HL-60 (cell line): ENCODE results near the gene FGF14.

Source experiments
- DNase-seq, 2 experiments: peaks; one replicate each; pipeline ENCODE4 v3.0.0-alpha.2; 2010 to 2020; ENCODE audit warnings: low read depth in 1 of 2, low spot score in 1 of 2
- H3K27ac ChIP-seq: fragments of 250-450 bp; sonication (Bioruptor Pico); replicated peaks from 2 replicates; pipeline ENCODE4 v1.5.1; 2020; ENCODE audit warnings: mild to moderate bottlenecking, moderate library complexity
- H3K27me3 ChIP-seq: fragments of 250-450 bp; sonication (Bioruptor Pico); 2 replicates; pipeline ENCODE4 v1.5.1; 2021; ENCODE audit warnings: mild to moderate bottlenecking, moderate library complexity; ENCODE audit not compliant: insufficient read depth, poor library complexity, severe bottlenecking
- H3K4me3 ChIP-seq: replicated peaks from 2 replicates; pipeline ENCODE4 v1.5.1; 2011; ENCODE audit warnings: mild to moderate bottlenecking, control low read depth, low read length; ENCODE audit not compliant: insufficient read depth
- GABPA ChIP-seq: IDR thresholded peaks from 2 replicates; pipeline ENCODE4 v1.6.1; 2012; ENCODE audit warnings: low read depth
- POLR2AphosphoS5 ChIP-seq: IDR thresholded peaks from 2 replicates; pipeline ENCODE4 v1.6.1; 2012; ENCODE audit warnings: low read depth
- SPI1 ChIP-seq: IDR thresholded peaks from 2 replicates; pipeline ENCODE4 v1.6.1; 2012; ENCODE audit warnings: low read depth, mild to moderate bottlenecking, borderline replicate concordance
- TF ChIP-seq, protein P1 (sequence below): IDR thresholded peaks from 2 replicates; pipeline ENCODE4 v1.6.1; 2012; ENCODE audit warnings: low read depth; ENCODE audit not compliant: insufficient replicate concordance
- TF ChIP-seq, protein P2 (sequence below): IDR thresholded peaks from one replicate; pipeline ENCODE4 v1.5.1; 2011; ENCODE audit warnings: low read length, control low read depth, inconsistent platforms; ENCODE audit not compliant: insufficient read depth

FGF14 gene

DNA sequence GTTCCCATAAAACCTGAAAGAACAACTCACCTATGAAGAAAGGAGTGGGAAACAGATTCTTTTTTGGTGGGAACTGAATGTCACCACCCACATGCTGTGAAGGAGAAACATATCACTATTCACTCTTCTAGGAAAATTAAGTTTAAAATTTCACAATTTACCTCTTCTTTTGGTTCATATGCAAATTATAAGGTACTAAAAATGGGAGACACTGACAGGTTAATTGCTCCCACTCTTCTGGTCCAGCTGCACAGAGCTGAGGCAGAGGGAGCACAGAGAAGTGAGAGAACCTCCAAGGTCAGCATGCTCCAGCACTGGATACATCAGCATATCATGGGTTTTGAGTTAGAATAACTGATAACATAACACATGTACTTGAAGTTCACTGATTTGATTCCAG lies 186.9 kb downstream of the FGF14 start:
- no peak for DNase-seq
- no peak overlapping the region for H3K27ac ChIP-seq
- no peak overlapping the region for H3K4me3 ChIP-seq
- TF ChIP-seq POLR2AphosphoS5 (no peak), GABPA (no peak)
- no peaks in the 10 kb centered on the region for H3K27me3 ChIP-seq

DNA sequence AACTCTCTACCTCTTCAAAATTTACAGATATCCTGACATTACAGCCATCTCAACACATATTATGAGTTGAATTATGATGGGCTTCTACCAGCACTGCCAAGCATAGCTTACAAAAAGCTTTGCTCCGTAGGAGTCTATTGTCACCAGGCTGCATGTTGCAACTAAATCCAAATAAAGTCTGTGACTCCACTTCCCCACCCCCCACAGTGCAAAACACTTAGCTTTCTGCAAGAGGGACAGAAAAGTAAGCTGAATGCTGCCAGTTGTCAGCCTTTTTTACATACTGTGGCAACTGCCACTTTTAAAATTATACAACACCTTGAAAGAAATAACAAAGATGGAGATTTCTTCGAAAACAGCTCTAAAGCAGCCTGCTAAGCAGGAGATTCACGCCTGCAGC lies 189.1 kb downstream of the FGF14 start:
- TF ChIP-seq POLR2AphosphoS5: no peak
- TF ChIP-seq GABPA: no peak
- TF ChIP-seq, protein P1, sequence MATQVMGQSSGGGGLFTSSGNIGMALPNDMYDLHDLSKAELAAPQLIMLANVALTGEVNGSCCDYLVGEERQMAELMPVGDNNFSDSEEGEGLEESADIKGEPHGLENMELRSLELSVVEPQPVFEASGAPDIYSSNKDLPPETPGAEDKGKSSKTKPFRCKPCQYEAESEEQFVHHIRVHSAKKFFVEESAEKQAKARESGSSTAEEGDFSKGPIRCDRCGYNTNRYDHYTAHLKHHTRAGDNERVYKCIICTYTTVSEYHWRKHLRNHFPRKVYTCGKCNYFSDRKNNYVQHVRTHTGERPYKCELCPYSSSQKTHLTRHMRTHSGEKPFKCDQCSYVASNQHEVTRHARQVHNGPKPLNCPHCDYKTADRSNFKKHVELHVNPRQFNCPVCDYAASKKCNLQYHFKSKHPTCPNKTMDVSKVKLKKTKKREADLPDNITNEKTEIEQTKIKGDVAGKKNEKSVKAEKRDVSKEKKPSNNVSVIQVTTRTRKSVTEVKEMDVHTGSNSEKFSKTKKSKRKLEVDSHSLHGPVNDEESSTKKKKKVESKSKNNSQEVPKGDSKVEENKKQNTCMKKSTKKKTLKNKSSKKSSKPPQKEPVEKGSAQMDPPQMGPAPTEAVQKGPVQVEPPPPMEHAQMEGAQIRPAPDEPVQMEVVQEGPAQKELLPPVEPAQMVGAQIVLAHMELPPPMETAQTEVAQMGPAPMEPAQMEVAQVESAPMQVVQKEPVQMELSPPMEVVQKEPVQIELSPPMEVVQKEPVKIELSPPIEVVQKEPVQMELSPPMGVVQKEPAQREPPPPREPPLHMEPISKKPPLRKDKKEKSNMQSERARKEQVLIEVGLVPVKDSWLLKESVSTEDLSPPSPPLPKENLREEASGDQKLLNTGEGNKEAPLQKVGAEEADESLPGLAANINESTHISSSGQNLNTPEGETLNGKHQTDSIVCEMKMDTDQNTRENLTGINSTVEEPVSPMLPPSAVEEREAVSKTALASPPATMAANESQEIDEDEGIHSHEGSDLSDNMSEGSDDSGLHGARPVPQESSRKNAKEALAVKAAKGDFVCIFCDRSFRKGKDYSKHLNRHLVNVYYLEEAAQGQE: no peak
- TF ChIP-seq SPI1: no peak
- TF ChIP-seq, protein P2, sequence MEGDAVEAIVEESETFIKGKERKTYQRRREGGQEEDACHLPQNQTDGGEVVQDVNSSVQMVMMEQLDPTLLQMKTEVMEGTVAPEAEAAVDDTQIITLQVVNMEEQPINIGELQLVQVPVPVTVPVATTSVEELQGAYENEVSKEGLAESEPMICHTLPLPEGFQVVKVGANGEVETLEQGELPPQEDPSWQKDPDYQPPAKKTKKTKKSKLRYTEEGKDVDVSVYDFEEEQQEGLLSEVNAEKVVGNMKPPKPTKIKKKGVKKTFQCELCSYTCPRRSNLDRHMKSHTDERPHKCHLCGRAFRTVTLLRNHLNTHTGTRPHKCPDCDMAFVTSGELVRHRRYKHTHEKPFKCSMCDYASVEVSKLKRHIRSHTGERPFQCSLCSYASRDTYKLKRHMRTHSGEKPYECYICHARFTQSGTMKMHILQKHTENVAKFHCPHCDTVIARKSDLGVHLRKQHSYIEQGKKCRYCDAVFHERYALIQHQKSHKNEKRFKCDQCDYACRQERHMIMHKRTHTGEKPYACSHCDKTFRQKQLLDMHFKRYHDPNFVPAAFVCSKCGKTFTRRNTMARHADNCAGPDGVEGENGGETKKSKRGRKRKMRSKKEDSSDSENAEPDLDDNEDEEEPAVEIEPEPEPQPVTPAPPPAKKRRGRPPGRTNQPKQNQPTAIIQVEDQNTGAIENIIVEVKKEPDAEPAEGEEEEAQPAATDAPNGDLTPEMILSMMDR: no peak
- Histone ChIP-seq H3K4me3 (no peak overlapping the region), H3K27me3 (no peaks in the 10 kb centered on the region), H3K27ac (no peak overlapping the region)
- no peak for DNase-seq

DNA sequence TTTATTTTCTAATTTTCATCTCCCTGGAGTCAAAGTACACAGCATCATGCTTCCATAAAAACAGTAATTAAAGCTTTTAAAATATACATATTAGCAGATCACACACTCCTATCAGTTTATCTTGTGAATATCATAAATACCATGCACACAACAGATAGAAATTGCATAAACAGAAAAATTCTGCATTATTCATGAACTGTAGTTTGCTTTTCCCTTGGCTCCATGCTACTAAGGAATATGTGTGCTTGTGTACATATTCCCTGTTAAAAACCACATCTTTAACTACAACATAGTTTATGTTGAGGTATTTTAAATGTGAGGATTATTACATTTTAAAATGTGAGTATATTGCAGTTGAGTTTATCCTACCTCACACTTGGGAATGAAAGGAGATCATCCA lies 193.5 kb downstream of the FGF14 start:
- Histone ChIP-seq H3K27ac (no peak overlapping the region), H3K4me3 (no peak overlapping the region), H3K27me3 (no peaks in the 10 kb centered on the region)
- no peak for DNase-seq
- TF ChIP-seq POLR2AphosphoS5: no peak
- TF ChIP-seq SPI1: no peak
- TF ChIP-seq, protein P2: no peak
- TF ChIP-seq, protein P1: no peak
- TF ChIP-seq GABPA: no peak

DNA sequence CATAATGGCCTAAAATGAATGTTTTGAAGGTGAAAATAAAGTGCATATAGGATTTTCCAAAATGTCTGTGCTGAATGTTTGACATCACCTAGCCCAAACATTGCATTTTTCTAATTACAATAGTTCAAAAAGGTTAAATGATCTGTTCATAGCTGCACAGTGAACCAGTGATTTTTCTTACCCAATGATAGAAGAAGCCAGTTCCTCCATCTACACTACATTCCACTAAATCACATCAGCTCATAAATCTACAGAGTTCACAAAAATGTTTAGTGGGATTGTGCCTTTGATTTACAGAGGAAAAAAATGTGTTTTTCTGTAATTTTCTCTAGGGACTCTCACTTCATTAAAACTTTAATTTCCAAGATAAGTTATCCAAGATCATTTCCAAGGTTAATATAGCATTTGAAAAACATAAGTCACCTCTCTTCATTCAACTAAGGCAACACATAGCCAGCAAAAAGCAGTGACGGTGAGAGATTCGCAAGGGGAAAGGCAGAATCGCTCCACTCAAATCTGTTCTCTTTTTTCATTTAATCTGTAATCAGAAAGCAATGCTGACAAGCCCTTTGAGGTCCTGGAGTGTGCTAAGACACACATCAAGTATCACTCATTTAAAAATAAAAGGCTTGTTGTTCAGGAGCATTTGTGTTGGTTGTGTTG lies 194.0 kb downstream of the FGF14 start:
- Histone ChIP-seq H3K4me3 (no peak overlapping the region), H3K27me3 (no peaks in the 10 kb centered on the region), H3K27ac (no peak overlapping the region)
- TF ChIP-seq SPI1 (no peak), POLR2AphosphoS5 (no peak), GABPA (no peak)
- TF ChIP-seq, protein P1: no peak
- TF ChIP-seq, protein P2: no peak
- no peak for DNase-seq
